Dendritic cell treated with granulocyte-macrophage colony-stimulating factor and Interleukin-4, amounts not matched to agents 40 ng/mL and 50 ng/mL, for 4 days (primary cell): ENCODE measurements around the gene PLSCR3.
A peak's percentile ranks its signal among the peaks of the same experiment; 100 is the strongest.

ENCODE experiments used
- H3K27ac Mint-ChIP-seq: one replicate; pipeline ENCODE4 v1.8.0; 2022; ENCODE audit warnings: mild to moderate bottlenecking, mixed read lengths
- H3K27me3 Mint-ChIP-seq: one replicate; pipeline ENCODE4 v1.8.0; 2022; ENCODE audit warnings: mild to moderate bottlenecking, mixed read lengths
- H3K36me3 Mint-ChIP-seq: one replicate; pipeline ENCODE4 v1.8.0; 2022; ENCODE audit warnings: low read depth, mixed read lengths
- H3K4me1 Mint-ChIP-seq: one replicate; pipeline ENCODE4 v1.8.0; 2022; ENCODE audit warnings: low read depth, mixed read lengths
- H3K4me3 Mint-ChIP-seq: one replicate; pipeline ENCODE4 v1.8.0; 2022; ENCODE audit warnings: mild to moderate bottlenecking, moderate library complexity, mixed read lengths
- H3K9me3 Mint-ChIP-seq: one replicate; pipeline ENCODE4 v1.8.0; 2022; ENCODE audit warnings: mixed read lengths
- intact Hi-C: fragments of 100-400 bp; cut with micrococcal nuclease; formaldehyde crosslinking; loops from one replicate; pipeline ENCODE4 v1.15.0; 2022

PLSCR3 gene

GRCh38 chr17:7351665-7352502 is 42.4 kb downstream of the PLSCR3 start, which contains the start of gene KCTD11:
TSS of gene KCTD11 (plus strand) at chr17:7352162.
- Mint-ChIP-seq H3K27me3 (peaks cover 8% of the 10 kb centered on the region), H3K4me3 (peak within 1 kb of the TSS; percentile 97), H3K27ac (peak within 1 kb of the TSS; percentile 84), H3K36me3 (peaks cover 43% of the 10 kb centered on the region), H3K9me3 (no peaks in the 10 kb centered on the region), H3K4me1 (peaks cover 81% of the 10 kb centered on the region)
- intact Hi-C loops, result loop anchor here (5.0 to 10.0 kb wide), 3 partner anchors 53 to 133 kb away; partner anchors contain the start of genes FGF11, NLGN2, POLR2A and SLC35G6

- intact Hi-C loops, result loop anchor here (2.0 kb wide), 1 partner anchor 300 kb away; no protein-coding TSS in a partner anchor
- no peak overlapping the region for H3K27ac Mint-ChIP-seq
- peaks cover 58% of the 10 kb centered on the region for H3K4me1 Mint-ChIP-seq
- no peaks in the 10 kb centered on the region for H3K9me3 Mint-ChIP-seq
- peaks cover 72% of the 10 kb centered on the region for H3K36me3 Mint-ChIP-seq
- H3K27me3 Mint-ChIP-seq, result no peaks in the 10 kb centered on the region
- H3K4me3 Mint-ChIP-seq, result no peak overlapping the region
Measured at GRCh38 chr17:7348478-7349242, 45.7 kb downstream of the PLSCR3 start.

GRCh38 chr17:7347630-7348477 is 46.5 kb downstream of the PLSCR3 start:
- Mint-ChIP-seq H3K36me3 (peaks cover 78% of the 10 kb centered on the region), H3K27me3 (no peaks in the 10 kb centered on the region), H3K4me1 (peaks cover 57% of the 10 kb centered on the region), H3K27ac (no peak overlapping the region), H3K9me3 (no peaks in the 10 kb centered on the region), H3K4me3 (no peak overlapping the region)
- intact Hi-C loops, result loop anchor here (2.0 kb wide), 1 partner anchor 299 kb away; no protein-coding TSS in a partner anchor

- Mint-ChIP-seq H3K4me3 (no peak overlapping the region), H3K36me3 (peaks cover 78% of the 10 kb centered on the region), H3K9me3 (no peaks in the 10 kb centered on the region), H3K27ac (no peak overlapping the region), H3K27me3 (no peaks in the 10 kb centered on the region), H3K4me1 (peaks cover 49% of the 10 kb centered on the region)
- intact Hi-C loops, result no loop called here
Measured at GRCh38 chr17:7346761-7347614, 47.3 kb downstream of the PLSCR3 start.

GRCh38 chr17:7343250-7343649 is 51.1 kb downstream of the PLSCR3 start:
- H3K27ac Mint-ChIP-seq, result peak overlapping the region; percentile 19
- no peaks in the 10 kb centered on the region for H3K27me3 Mint-ChIP-seq
- peaks cover 91% of the 10 kb centered on the region for H3K36me3 Mint-ChIP-seq
- H3K9me3 Mint-ChIP-seq, result no peaks in the 10 kb centered on the region
- intact Hi-C loops, result no loop called here
- H3K4me3 Mint-ChIP-seq, result no peak overlapping the region
- H3K4me1 Mint-ChIP-seq, result peaks cover 26% of the 10 kb centered on the region

- Mint-ChIP-seq H3K27me3 (no peaks in the 10 kb centered on the region), H3K4me3 (no peak overlapping the region), H3K36me3 (peaks cover 77% of the 10 kb centered on the region), H3K4me1 (peaks cover 28% of the 10 kb centered on the region), H3K27ac (no peak overlapping the region), H3K9me3 (no peaks in the 10 kb centered on the region)
- intact Hi-C loops, result no loop called here
Measured at GRCh38 chr17:7341842-7342241, 52.5 kb downstream of the PLSCR3 start.

GRCh38 chr17:7340179-7340578 is 54.1 kb downstream of the PLSCR3 start:
- no peaks in the 10 kb centered on the region for H3K9me3 Mint-ChIP-seq
- H3K27me3 Mint-ChIP-seq, result no peaks in the 10 kb centered on the region
- peaks cover 64% of the 10 kb centered on the region for H3K36me3 Mint-ChIP-seq
- intact Hi-C loops, result no loop called here
- peaks cover 44% of the 10 kb centered on the region for H3K4me1 Mint-ChIP-seq
- H3K27ac Mint-ChIP-seq, result no peak overlapping the region
- no peak overlapping the region for H3K4me3 Mint-ChIP-seq
